DMS53 (cell line): ENCODE data around the gene COMMD7.
A peak's percentile ranks its signal among the peaks of the same experiment; 100 is the strongest.

Experiments used
- DNase-seq: peaks from one replicate; lab custom pipeline; 2025; lab: John Stamatoyannopoulos, UW

Gene COMMD7

GRCh38 chr20:32675223-32675975 lies 67.9 kb downstream of the COMMD7 start:
- peak; percentile 95 for DNase-seq

GRCh38 chr20:32674362-32674789 lies 68.9 kb downstream of the COMMD7 start:
- DNase-seq = peak; percentile 84

- DNase-seq = peak; percentile 55
Measured at GRCh38 chr20:32672982-32673851, 70.0 kb downstream of the COMMD7 start.

GRCh38 chr20:32672394-32672981 lies 70.8 kb downstream of the COMMD7 start:
- peak; percentile 62 for DNase-seq

GRCh38 chr20:32670773-32671455 lies 72.4 kb downstream of the COMMD7 start:
- DNase-seq = no peak

- no peak for DNase-seq
Measured at GRCh38 chr20:32667027-32667426, 76.2 kb downstream of the COMMD7 start.

GRCh38 chr20:32664678-32665159 lies 78.5 kb downstream of the COMMD7 start:
- peak; percentile 53 for DNase-seq

- no peak for DNase-seq
Measured at GRCh38 chr20:32664012-32664677, 79.1 kb downstream of the COMMD7 start.

- DNase-seq = no peak
Measured at GRCh38 chr20:32663335-32664011, 79.8 kb downstream of the COMMD7 start.

GRCh38 chr20:32661820-32662528 lies 81.3 kb downstream of the COMMD7 start:
- no peak for DNase-seq

- DNase-seq = no peak
Measured at GRCh38 chr20:32660661-32661060, 82.6 kb downstream of the COMMD7 start.

- no peak for DNase-seq
Measured at GRCh38 chr20:32656827-32657226, 86.4 kb downstream of the COMMD7 start.

- no peak for DNase-seq
Measured at GRCh38 chr20:32655903-32656512, 87.3 kb downstream of the COMMD7 start.

GRCh38 chr20:32652739-32653526 lies 90.3 kb downstream of the COMMD7 start:
- peak; percentile 90 for DNase-seq
